HCT116 (cell line): ENCODE results near the gene RPH3AL. TPM values are rescaled to one million over a fixed set of nuclear protein-coding genes. Genes with fewer than 3 reads are reported as not detected.

Source experiments
- ATAC-seq: fragments of 200-7000 bp; cut with Tn5 transposase; 2 replicates; pipeline ENCODE4 v1.9.1; 2020; ENCODE audit warnings: mild to moderate bottlenecking, moderate library complexity
- BruUV-seq: library from RNA; stranded (reverse); fragments of 400-500 nt; replicated peaks from 2 replicates; lab custom pipeline; 2021; lab: Mats Ljungman, UMichigan
- CTCF ChIA-PET: fragments of 300-600 bp; sonication (Branson Sonifier 250); formaldehyde crosslinking; loops from one replicate; lab custom pipeline; 2021; ENCODE audit warnings: antibody characterized with exemption; lab: Charles Lee
- POLR2A ChIA-PET: fragments of 300-600, 350-600 bp; sonication (Branson Sonifier 250); formaldehyde crosslinking; loops from one replicate; lab custom pipeline; 2021; ENCODE audit warnings: antibody characterized with exemption; lab: Charles Lee
- RAD21 ChIA-PET, 2 experiments: fragments of 300-600 bp; sonication (Branson Sonifier 250); formaldehyde crosslinking; loops; one replicate each; lab custom pipeline; 2023; ENCODE audit warnings: low total read pairs in 2 of 2; ENCODE audit not compliant: uncharacterized antibody in 2 of 2, unreplicated experiment in 2 of 2, low non-redundant PET in 1 of 2; lab: Charles Lee
- DNase-seq: peaks from one replicate; pipeline ENCODE4 v3.0.0-alpha.2; 2010; ENCODE audit warnings: low read depth, low spot score
- H2AFZ ChIP-seq: fragments of 200-600 bp; shearing (Covaris generic), sonication (generic); 2 replicates; pipeline ENCODE4 v1.6.1; 2017; ENCODE audit warnings: low read depth, mixed run types, mixed read lengths, antibody characterized with exemption, low read length; ENCODE audit not compliant: poor library complexity, severe bottlenecking
- H3K27ac ChIP-seq: 2 replicates; pipeline ENCODE4 v1.5.1; 2012; ENCODE audit warnings: low read depth, low read length
- H3K27me3 ChIP-seq: fragments of 200-600 bp; sonication (generic); 2 replicates; pipeline ENCODE4 v1.6.1; 2016; ENCODE audit warnings: mixed run types, low read length, mixed read lengths; ENCODE audit not compliant: insufficient read depth
- H3K36me3 ChIP-seq, 2 experiments: fragments of 200-500 bp in 1 of 2; fragments of 200-600 bp in 1 of 2; sonication (Bioruptor generic) in 1 of 2; sonication (generic) in 1 of 2; 2 replicates each; pipeline versions ENCODE4 v1.5.1 to v1.6.1; 2014 to 2016; ENCODE audit warnings: low read length in 2 of 2, inconsistent platforms in 1 of 2, mixed read lengths in 1 of 2, mixed run types in 1 of 2; ENCODE audit not compliant: insufficient read depth in 2 of 2, control insufficient read depth in 1 of 2
- H3K4me1 ChIP-seq, 2 experiments: fragments of 200-600 bp in 1 of 2; sonication (generic) in 1 of 2; 2 replicates each; pipeline versions ENCODE4 v1.5.1 to v1.6.1; 2012 to 2017; ENCODE audit warnings: low read length in 2 of 2, inconsistent platforms in 1 of 2, mild to moderate bottlenecking in 1 of 2, mixed read lengths in 1 of 2, mixed run types in 1 of 2, moderate library complexity in 1 of 2; ENCODE audit not compliant: insufficient read depth in 2 of 2, control insufficient read depth in 1 of 2
- H3K4me2 ChIP-seq: fragments of 200-600 bp; sonication (generic); 2 replicates; pipeline ENCODE4 v1.6.1; 2017; ENCODE audit warnings: mixed run types, low read length, mixed read lengths
- H3K4me3 ChIP-seq, 2 experiments: fragments of 200-600 bp in 1 of 2; sonication (generic) in 1 of 2; replicated peaks in 1 of 2; 2 replicates each; pipeline ENCODE4 v1.5.1; 2011 to 2016; ENCODE audit warnings: low read length in 2 of 2, control low read depth in 1 of 2, low read depth in 1 of 2, mild to moderate bottlenecking in 1 of 2, mixed read lengths in 1 of 2, mixed run types in 1 of 2
- H3K79me2 ChIP-seq: fragments of 200-600 bp; sonication (generic); 2 replicates; pipeline ENCODE4 v1.6.1; 2017; ENCODE audit warnings: mild to moderate bottlenecking, mixed run types, low read length, moderate library complexity, mixed read lengths; ENCODE audit not compliant: insufficient read depth
- H3K9ac ChIP-seq: fragments of 200-600 bp; sonication (generic); 2 replicates; pipeline ENCODE4 v1.6.1; 2016; ENCODE audit warnings: low read length, mixed read lengths
- H3K9me2 ChIP-seq: fragments of 200-600 bp; sonication (generic), shearing (Covaris generic); 2 replicates; pipeline ENCODE4 v1.6.1; 2017; ENCODE audit warnings: mixed run types, mild to moderate bottlenecking, moderate library complexity; ENCODE audit not compliant: insufficient read depth
- H3K9me3 ChIP-seq, 2 experiments: fragments of 200-500 bp in 1 of 2; fragments of 200-600 bp in 1 of 2; sonication (Bioruptor generic) in 1 of 2; sonication (generic) in 1 of 2; 2 replicates each; pipeline ENCODE4 v1.6.1; 2014 to 2017; ENCODE audit warnings: low read length in 2 of 2, mixed read lengths in 2 of 2, inconsistent platforms in 1 of 2, low read depth in 1 of 2, mild to moderate bottlenecking in 1 of 2, mixed run types in 1 of 2, moderate library complexity in 1 of 2; ENCODE audit not compliant: control insufficient read depth in 1 of 2, insufficient read depth in 1 of 2
- H4K20me1 ChIP-seq: fragments of 200-600 bp; sonication (generic), shearing (Covaris generic); 2 replicates; pipeline ENCODE4 v1.6.1; 2017; ENCODE audit warnings: mixed run types, mild to moderate bottlenecking, moderate library complexity; ENCODE audit not compliant: insufficient read depth
- CBX3 ChIP-seq: IDR thresholded peaks from 2 replicates; pipeline ENCODE4 v1.6.1; 2012; ENCODE audit warnings: low read depth
- CEBPB ChIP-seq: IDR thresholded peaks from 2 replicates; pipeline ENCODE4 v1.6.1; 2012; ENCODE audit warnings: low read depth
- ELF1 ChIP-seq: IDR thresholded peaks from 2 replicates; pipeline ENCODE4 v1.6.1; 2012; ENCODE audit warnings: low read depth, borderline replicate concordance
- EZH2 ChIP-seq: fragments of 200-600 bp; sonication (generic); IDR thresholded peaks from 2 replicates; pipeline ENCODE4 v1.6.1; 2017; ENCODE audit warnings: antibody characterized with exemption, mixed run types
- FOSL1 ChIP-seq: IDR thresholded peaks from 2 replicates; pipeline ENCODE4 v1.6.1; 2012; ENCODE audit warnings: low read depth
- JUND ChIP-seq: IDR thresholded peaks from 2 replicates; pipeline ENCODE4 v1.6.1; 2012
- SIN3A ChIP-seq: IDR thresholded peaks from 2 replicates; pipeline ENCODE4 v1.6.1; 2012; ENCODE audit warnings: low read depth
- SP1 ChIP-seq: IDR thresholded peaks from 2 replicates; pipeline ENCODE4 v1.6.1; 2012; ENCODE audit warnings: low read depth
- SRF ChIP-seq: IDR thresholded peaks from 2 replicates; pipeline ENCODE4 v1.6.1; 2012; ENCODE audit warnings: low read depth
- TCF7L2 ChIP-seq: IDR thresholded peaks from 2 replicates; pipeline ENCODE4 v1.7.0; 2011; ENCODE audit warnings: borderline replicate concordance, inconsistent platforms; ENCODE audit not compliant: insufficient read depth, insufficient read length; ENCODE audit errors: extremely low read depth
- ZNF274 ChIP-seq: fragments of 200-500 bp; sonication (Bioruptor generic); IDR thresholded peaks from 2 replicates; pipeline ENCODE4 v1.6.1; 2014; ENCODE audit warnings: mild to moderate bottlenecking, low read depth, low read length, inconsistent platforms
- intact Hi-C: fragments of 100-400 bp; cut with micrococcal nuclease; formaldehyde crosslinking; loops from 2 replicates; pipeline ENCODE4 v1.10.0; 2022
- total RNA-seq: library from RNA; stranded (reverse); gene quantifications from one replicate; pipeline ENCODE4 v1.2.1, GENCODE V29; 2021; ENCODE audit not compliant: unreplicated experiment
- TF ChIP-seq, protein P1 (sequence below): IDR thresholded peaks from 2 replicates; pipeline ENCODE4 v1.6.1; 2012
- TF ChIP-seq, protein P2 (sequence below): IDR thresholded peaks from 2 replicates; pipeline ENCODE4 v1.6.1; 2012; ENCODE audit warnings: low read depth

Gene RPH3AL
- total RNA-seq, 1 experiment from 2014 or later, result 17.0 TPM

DNA sequence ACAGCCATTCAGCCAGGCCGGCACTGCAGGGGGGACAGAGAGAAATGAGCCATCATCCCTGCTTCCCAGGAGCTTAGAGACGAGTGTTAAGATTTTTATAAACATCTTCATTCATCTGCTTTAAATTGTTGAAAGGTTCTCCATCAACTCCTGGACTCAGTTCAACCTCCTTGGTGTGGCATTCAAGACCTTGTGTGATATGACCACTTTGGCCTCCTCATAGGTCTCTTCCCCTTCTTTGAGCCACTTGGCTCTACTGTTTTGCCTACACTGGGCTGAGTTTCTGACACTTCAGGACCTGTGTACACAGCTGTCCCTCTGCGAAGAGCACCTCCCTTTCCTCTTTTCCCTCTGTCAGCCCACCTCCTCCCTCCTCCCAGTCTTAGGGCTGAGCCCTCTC lies 175.5 kb downstream of the RPH3AL start:
- Histone ChIP-seq H3K4me2 (no peak overlapping the region), H3K36me3 (no peaks in the 10 kb centered on the region), H3K9me3 (no peaks in the 10 kb centered on the region)
- intact Hi-C loops, result no loop called here
- no peak for DNase-seq
- no TSS peak for BruUV-seq
- no peak for TF ChIP-seq CEBPB
- TF ChIP-seq EZH2, result no peak
- no peak for TF ChIP-seq JUND
- TF ChIP-seq ELF1, result no peak
- TF ChIP-seq TCF7L2, result no peak
- TF ChIP-seq ZNF274, result no peak
- TF ChIP-seq SRF, result no peak
- TF ChIP-seq SIN3A, result no peak
- no peak for TF ChIP-seq FOSL1
- TF ChIP-seq CBX3, result no peak
- no peak for TF ChIP-seq SP1
- TF ChIP-seq, protein P1, sequence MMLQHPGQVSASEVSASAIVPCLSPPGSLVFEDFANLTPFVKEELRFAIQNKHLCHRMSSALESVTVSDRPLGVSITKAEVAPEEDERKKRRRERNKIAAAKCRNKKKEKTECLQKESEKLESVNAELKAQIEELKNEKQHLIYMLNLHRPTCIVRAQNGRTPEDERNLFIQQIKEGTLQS, result no peak
- TF ChIP-seq, protein P2, sequence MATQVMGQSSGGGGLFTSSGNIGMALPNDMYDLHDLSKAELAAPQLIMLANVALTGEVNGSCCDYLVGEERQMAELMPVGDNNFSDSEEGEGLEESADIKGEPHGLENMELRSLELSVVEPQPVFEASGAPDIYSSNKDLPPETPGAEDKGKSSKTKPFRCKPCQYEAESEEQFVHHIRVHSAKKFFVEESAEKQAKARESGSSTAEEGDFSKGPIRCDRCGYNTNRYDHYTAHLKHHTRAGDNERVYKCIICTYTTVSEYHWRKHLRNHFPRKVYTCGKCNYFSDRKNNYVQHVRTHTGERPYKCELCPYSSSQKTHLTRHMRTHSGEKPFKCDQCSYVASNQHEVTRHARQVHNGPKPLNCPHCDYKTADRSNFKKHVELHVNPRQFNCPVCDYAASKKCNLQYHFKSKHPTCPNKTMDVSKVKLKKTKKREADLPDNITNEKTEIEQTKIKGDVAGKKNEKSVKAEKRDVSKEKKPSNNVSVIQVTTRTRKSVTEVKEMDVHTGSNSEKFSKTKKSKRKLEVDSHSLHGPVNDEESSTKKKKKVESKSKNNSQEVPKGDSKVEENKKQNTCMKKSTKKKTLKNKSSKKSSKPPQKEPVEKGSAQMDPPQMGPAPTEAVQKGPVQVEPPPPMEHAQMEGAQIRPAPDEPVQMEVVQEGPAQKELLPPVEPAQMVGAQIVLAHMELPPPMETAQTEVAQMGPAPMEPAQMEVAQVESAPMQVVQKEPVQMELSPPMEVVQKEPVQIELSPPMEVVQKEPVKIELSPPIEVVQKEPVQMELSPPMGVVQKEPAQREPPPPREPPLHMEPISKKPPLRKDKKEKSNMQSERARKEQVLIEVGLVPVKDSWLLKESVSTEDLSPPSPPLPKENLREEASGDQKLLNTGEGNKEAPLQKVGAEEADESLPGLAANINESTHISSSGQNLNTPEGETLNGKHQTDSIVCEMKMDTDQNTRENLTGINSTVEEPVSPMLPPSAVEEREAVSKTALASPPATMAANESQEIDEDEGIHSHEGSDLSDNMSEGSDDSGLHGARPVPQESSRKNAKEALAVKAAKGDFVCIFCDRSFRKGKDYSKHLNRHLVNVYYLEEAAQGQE, result no peak
- TF ChIP-seq, all 23 proteins: peak for 0
- no peak for ATAC-seq
- H3K27me3 ChIP-seq, result no peaks in the 10 kb centered on the region
- no peaks in the 10 kb centered on the region for H4K20me1 ChIP-seq
- ChIA-PET RAD21 (no interaction called here), POLR2A (no interaction called here), CTCF (no interaction called here)
- no peak overlapping the region for H3K27ac ChIP-seq
- peaks cover 14% of the 10 kb centered on the region; the same call in 1 of the 2 replicates for H3K79me2 ChIP-seq
- no peak overlapping the region for H3K4me3 ChIP-seq
- H2AFZ ChIP-seq, result no peak overlapping the region
- H3K9ac ChIP-seq, result no peak overlapping the region
- H3K9me2 ChIP-seq, result no peaks in the 10 kb centered on the region
- H3K4me1 ChIP-seq, result peaks cover 20 to 24% of the 10 kb centered on the region in 2 experiments
